DND-41 (cell line): ENCODE data around the gene SCNN1A.

Experiments used
- ATAC-seq: fragments of 200-7000 bp; cut with Tn5 transposase; 3 replicates; pipeline ENCODE4 v1.9.1; 2021; ENCODE audit warnings: low read depth; ENCODE audit not compliant: insufficient read depth
- DNase-seq: peaks from one replicate; pipeline ENCODE4 v3.0.0-alpha.2; 2020
- H2AFZ ChIP-seq: 2 replicates; pipeline ENCODE4 v1.6.0; 2012; ENCODE audit warnings: low read depth, low read length
- H3K27ac ChIP-seq: 2 replicates; pipeline ENCODE4 v1.5.1; 2012; ENCODE audit warnings: low read length, inconsistent platforms
- H3K27me3 ChIP-seq: fragments of 200-600 bp; sonication (generic); 2 replicates; pipeline ENCODE4 v1.6.0; 2012; ENCODE audit warnings: low read length, mild to moderate bottlenecking, inconsistent platforms; ENCODE audit not compliant: insufficient read depth, poor library complexity
- H3K36me3 ChIP-seq: 2 replicates; pipeline ENCODE4 v1.5.1; 2012; ENCODE audit warnings: low read length, inconsistent platforms; ENCODE audit not compliant: insufficient read depth
- H3K4me1 ChIP-seq: 2 replicates; pipeline ENCODE4 v1.5.1; 2012; ENCODE audit warnings: mild to moderate bottlenecking, low read length; ENCODE audit not compliant: insufficient read depth
- H3K4me2 ChIP-seq: 2 replicates; pipeline ENCODE4 v1.6.0; 2012; ENCODE audit warnings: mild to moderate bottlenecking, moderate library complexity, low read length, inconsistent platforms; ENCODE audit not compliant: insufficient read depth
- H3K4me3 ChIP-seq, 2 experiments: fragments of 200-600 bp in 1 of 2; shearing (Covaris generic) in 1 of 2; 2 replicates each; pipeline ENCODE4 v1.5.1; 2012 to 2016; ENCODE audit warnings: inconsistent platforms in 2 of 2, low read length in 2 of 2, mild to moderate bottlenecking in 2 of 2, low read depth in 1 of 2, moderate library complexity in 1 of 2
- H3K79me2 ChIP-seq: 2 replicates; pipeline ENCODE4 v1.6.0; 2012; ENCODE audit warnings: low read length, inconsistent platforms; ENCODE audit not compliant: insufficient read depth
- H3K9ac ChIP-seq: 2 replicates; pipeline ENCODE4 v1.6.0; 2012; ENCODE audit warnings: low read depth, mild to moderate bottlenecking, inconsistent platforms, low read length, moderate library complexity
- H3K9me3 ChIP-seq: 2 replicates; pipeline ENCODE4 v1.5.1; 2012; ENCODE audit warnings: low read length, moderate library complexity, mild to moderate bottlenecking, inconsistent platforms; ENCODE audit not compliant: insufficient read depth, severe bottlenecking
- H4K20me1 ChIP-seq: 2 replicates; pipeline ENCODE4 v1.6.0; 2012; ENCODE audit warnings: low read length; ENCODE audit not compliant: insufficient read depth
- CTCF ChIP-seq: IDR thresholded peaks from 2 replicates; pipeline ENCODE4 v1.5.1; 2012; ENCODE audit warnings: borderline replicate concordance, low read length, moderate library complexity, mild to moderate bottlenecking; ENCODE audit not compliant: poor library complexity, severe bottlenecking; ENCODE audit errors: extremely low read depth
- EZH2 ChIP-seq: IDR thresholded peaks from 3 replicates; pipeline ENCODE4 v1.6.1; 2012; ENCODE audit warnings: borderline replicate concordance, low read depth, mild to moderate bottlenecking, moderate library complexity, low read length, inconsistent platforms; ENCODE audit not compliant: severe bottlenecking

The SCNN1A gene

GRCh38 chr12:6386038-6386437 lies 10.7 kb upstream of the SCNN1A start:
- Histone ChIP-seq H3K79me2 (no peaks in the 10 kb centered on the region), H3K9me3 (no peaks in the 10 kb centered on the region), H3K27ac (no peak overlapping the region), H3K27me3 (peaks cover 15% of the 10 kb centered on the region), H3K36me3 (no peaks in the 10 kb centered on the region), H4K20me1 (no peaks in the 10 kb centered on the region), H3K4me1 (no peaks in the 10 kb centered on the region), H3K9ac (no peak overlapping the region), H2AFZ (no peak overlapping the region), H3K4me3 (no peak overlapping the region), H3K4me2 (no peak overlapping the region)
- DNase-seq (no peak), ATAC-seq (no peak)
- TF ChIP-seq CTCF (no peak), EZH2 (no peak)

DNA sequence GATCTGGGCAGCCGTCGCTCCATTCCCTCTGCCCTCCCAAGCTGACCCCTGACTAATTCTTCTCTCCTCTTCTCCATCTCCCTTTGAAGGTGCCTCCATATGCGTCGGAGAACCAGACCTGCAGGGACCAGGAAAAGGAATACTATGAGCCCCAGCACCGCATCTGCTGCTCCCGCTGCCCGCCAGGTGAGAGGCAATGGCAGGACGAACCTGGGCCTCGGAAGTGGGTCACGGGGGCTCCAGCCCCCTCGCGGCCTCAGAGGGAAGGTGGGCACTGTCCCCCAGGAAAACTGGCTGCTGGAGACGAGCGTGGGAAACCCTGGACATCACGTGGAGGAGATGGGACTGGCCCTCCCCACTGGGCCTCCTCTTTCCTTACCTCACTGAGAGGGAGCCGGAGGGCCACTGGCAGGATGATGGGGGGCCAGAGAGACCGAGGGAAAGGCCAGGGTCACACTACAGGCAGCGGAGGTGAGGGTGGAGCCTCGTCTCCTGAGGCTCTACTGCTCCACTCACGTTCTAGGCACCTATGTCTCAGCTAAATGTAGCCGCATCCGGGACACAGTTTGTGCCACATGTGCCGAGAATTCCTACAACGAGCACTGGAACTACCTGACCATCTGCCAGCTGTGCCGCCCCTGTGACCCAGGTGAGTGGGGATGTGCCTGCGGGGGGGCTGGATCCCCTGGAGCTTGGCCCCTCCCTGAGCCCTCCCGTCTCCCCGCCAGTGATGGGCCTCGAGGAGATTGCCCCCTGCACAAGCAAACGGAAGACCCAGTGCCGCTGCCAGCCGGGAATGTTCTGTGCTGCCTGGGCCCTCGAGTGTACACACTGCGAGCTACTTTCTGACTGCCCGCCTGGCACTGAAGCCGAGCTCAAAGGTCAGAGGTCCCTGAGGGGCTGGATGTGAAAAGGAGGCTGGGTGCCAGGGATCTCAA lies 9.4 kb upstream of the SCNN1A start:
- H3K9me3 ChIP-seq = no peaks in the 10 kb centered on the region
- no peak overlapping the region for H3K4me2 ChIP-seq
- H3K9ac ChIP-seq = no peak overlapping the region
- H3K27me3 ChIP-seq = peaks cover 17% of the 10 kb centered on the region
- H3K36me3 ChIP-seq = no peaks in the 10 kb centered on the region
- H3K4me3 ChIP-seq = no peak overlapping the region
- no peak for TF ChIP-seq EZH2
- no peak for TF ChIP-seq CTCF
- no peak for ATAC-seq
- H3K27ac ChIP-seq = no peak overlapping the region
- no peaks in the 10 kb centered on the region for H4K20me1 ChIP-seq
- no peaks in the 10 kb centered on the region for H3K79me2 ChIP-seq
- H2AFZ ChIP-seq = no peak overlapping the region
- no peak for DNase-seq
- H3K4me1 ChIP-seq = no peaks in the 10 kb centered on the region

DNA sequence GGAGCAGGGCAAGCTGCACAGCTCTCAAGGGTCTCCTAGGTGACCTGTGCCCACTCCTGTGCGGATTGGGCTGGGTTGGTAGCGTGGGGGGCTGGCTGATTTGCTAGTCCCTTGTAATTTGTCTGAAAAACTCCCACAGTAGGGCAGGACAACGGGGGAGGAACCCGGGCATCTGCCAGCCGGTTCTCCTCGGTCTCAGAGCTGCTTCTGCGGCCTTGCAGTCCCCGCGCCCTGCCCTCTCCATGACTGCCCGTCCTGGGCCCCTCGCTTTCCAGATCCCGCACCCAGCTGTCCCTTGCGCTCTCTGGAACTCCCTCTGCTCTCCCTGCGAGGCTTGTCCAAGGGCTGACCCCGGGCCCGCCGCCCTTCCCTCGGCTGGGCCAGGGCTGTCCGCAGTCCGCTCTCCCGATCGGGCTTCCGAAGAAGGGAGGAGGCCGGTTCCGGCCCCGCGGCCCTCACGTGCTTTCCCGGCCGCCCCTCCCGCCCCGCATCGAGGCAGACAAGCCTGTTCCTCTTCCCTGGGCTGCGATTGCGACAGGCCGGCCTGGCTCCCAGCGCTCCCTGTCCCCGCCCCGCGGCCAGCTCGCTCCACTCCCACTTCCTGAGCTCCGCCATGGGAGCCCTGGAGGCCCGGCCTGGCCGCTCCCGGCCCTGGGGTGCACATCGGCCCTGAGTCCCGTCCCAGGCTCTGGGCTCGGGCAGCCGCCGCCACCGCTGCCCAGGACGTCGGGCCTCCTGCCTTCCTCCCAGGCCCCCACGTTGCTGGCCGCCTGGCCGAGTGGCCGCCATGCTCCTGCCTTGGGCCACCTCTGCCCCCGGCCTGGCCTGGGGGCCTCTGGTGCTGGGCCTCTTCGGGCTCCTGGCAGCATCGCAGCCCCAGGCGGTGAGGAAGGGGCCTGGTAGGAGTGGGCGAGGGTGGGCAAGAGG lies 8.5 kb upstream of the SCNN1A start, which contains the start of gene LTBR:
LTBR (plus strand) TSS at position 591 of the 927 bp plus-strand sequence; CDS start at position 788, 197 bp downstream.
- Histone ChIP-seq H2AFZ (no peak within 1 kb of the TSS), H3K9me3 (no peaks in the 10 kb centered on the region), H3K27me3 (peaks cover 17% of the 10 kb centered on the region), H3K79me2 (no peaks in the 10 kb centered on the region), H3K36me3 (no peaks in the 10 kb centered on the region), H3K4me3 (no peak within 1 kb of the TSS), H4K20me1 (no peaks in the 10 kb centered on the region), H3K9ac (no peak within 1 kb of the TSS), H3K4me2 (no peak within 1 kb of the TSS), H3K4me1 (no peaks in the 10 kb centered on the region), H3K27ac (no peak within 1 kb of the TSS)
- DNase-seq (no peak), ATAC-seq (no peak)
- TF ChIP-seq CTCF (no peak), EZH2 (no peak)
